Naive B cell (primary cell): ENCODE measurements around the gene CLCNKB. TPM values are rescaled to one million over a fixed set of nuclear protein-coding genes. Genes with fewer than 3 reads are reported as not detected.
"Not testable (repeated sequence)": the region's sequence is repeated elsewhere in the genome, so short reads cannot be mapped to it uniquely, and the experiment has no call there.

Source experiments
- ATAC-seq, 2 donors: fragments of 150-1000 bp; cut with Tn5 transposase; 2 replicates each; pipeline ENCODE4 v1.10.0; 2021; ENCODE audit warnings: low read depth in 2 of 2, mild to moderate bottlenecking in 2 of 2, moderate library complexity in 2 of 2
- DNase-seq: peaks from one replicate; pipeline ENCODE4 v3.0.0; 2022
- H3K27ac Mint-ChIP-seq, 6 donors: one replicate each; pipeline ENCODE4 v1.8.0; 2020 to 2022; ENCODE audit warnings: mild to moderate bottlenecking in 6 of 6, mixed read lengths in 6 of 6, moderate library complexity in 5 of 6, inconsistent platforms in 2 of 6
- H3K27me3 Mint-ChIP-seq, 3 donors: one replicate each; pipeline ENCODE4 v1.8.0; 2021 to 2022; ENCODE audit warnings: mixed read lengths in 3 of 3, mild to moderate bottlenecking in 1 of 3
- H3K36me3 Mint-ChIP-seq, 2 donors: one replicate each; pipeline ENCODE4 v1.8.0; 2020 to 2022; ENCODE audit warnings: mixed read lengths in 2 of 2, inconsistent platforms in 1 of 2, mild to moderate bottlenecking in 1 of 2
- H3K4me1 Mint-ChIP-seq, 3 donors: one replicate each; pipeline ENCODE4 v1.8.0; 2020 to 2022; ENCODE audit warnings: mixed read lengths in 3 of 3, inconsistent platforms in 1 of 3, mild to moderate bottlenecking in 1 of 3, moderate library complexity in 1 of 3
- H3K4me3 Mint-ChIP-seq, 8 donors: one replicate each; pipeline ENCODE4 v1.8.0; 2020 to 2022; ENCODE audit warnings: mild to moderate bottlenecking in 8 of 8, mixed read lengths in 8 of 8, moderate library complexity in 8 of 8, inconsistent platforms in 2 of 8
- H3K9me3 Mint-ChIP-seq, 7 donors: one replicate each; pipeline ENCODE4 v1.8.0; 2020 to 2022; ENCODE audit warnings: mixed read lengths in 7 of 7, mild to moderate bottlenecking in 5 of 7, inconsistent platforms in 2 of 7, moderate library complexity in 1 of 7
- polyA plus RNA-seq, 6 donors: library from polyadenylated mRNA; unstranded; fragments of 300-500 nt; fragmentation: Illumina TruSeq; gene quantifications; one replicate each; pipeline ENCODE4 v1.2.3, GENCODE V29; 2021; ENCODE audit warnings: low read depth in 6 of 6

CLCNKB gene
- polyA plus RNA-seq, 6 donors from 2014 or later = not detected

DNA sequence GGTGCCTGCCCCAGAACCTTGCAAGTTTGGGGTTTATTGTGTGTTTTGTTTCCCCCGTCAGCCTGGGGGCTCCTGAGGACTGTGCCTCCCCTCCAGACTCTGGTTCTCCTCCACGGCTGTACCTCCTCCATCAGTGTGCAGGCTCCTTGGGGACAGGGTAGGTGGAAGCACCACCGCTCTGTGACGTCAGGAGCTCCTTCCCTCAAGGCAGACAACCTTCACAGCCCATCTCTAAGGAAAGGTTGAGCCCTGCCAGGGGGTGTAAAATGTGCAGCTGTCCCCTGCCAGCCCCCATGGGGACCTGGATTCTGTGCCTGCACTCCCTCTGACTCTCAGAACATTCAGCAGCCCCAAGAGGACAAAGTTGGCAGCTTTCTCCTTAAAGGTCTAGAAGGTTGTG lies 25.3 kb upstream of the CLCNKB start:
- Mint-ChIP-seq H3K36me3 (no peaks in the 10 kb centered on the region), H3K9me3 (no peaks in the 10 kb centered on the region), H3K4me3 (no peak overlapping the region), H3K4me1 (peaks cover 15 to 25% (median 19%) of the 10 kb centered on the region in 3 donors), H3K27me3 (peaks cover 0 to 27% (median 18%) of the 10 kb centered on the region in 3 donors), H3K27ac (no peak overlapping the region)
- no peak for DNase-seq
- ATAC-seq = no peak

- DNase-seq (no peak), ATAC-seq (no peak)
- Mint-ChIP-seq H3K27ac (peak overlapping the region in 2 of 6 donors; percentile 8 to 92), H3K9me3 (no peaks in the 10 kb centered on the region), H3K4me1 (peaks cover 12 to 18% (median 14%) of the 10 kb centered on the region in 3 donors), H3K4me3 (no peak overlapping the region), H3K27me3 (peaks cover 0 to 29% (median 18%) of the 10 kb centered on the region in 3 donors), H3K36me3 (no peaks in the 10 kb centered on the region)
Observed at GRCh38 chr1:16018749-16019643, 24.6 kb upstream of the CLCNKB start.

DNA sequence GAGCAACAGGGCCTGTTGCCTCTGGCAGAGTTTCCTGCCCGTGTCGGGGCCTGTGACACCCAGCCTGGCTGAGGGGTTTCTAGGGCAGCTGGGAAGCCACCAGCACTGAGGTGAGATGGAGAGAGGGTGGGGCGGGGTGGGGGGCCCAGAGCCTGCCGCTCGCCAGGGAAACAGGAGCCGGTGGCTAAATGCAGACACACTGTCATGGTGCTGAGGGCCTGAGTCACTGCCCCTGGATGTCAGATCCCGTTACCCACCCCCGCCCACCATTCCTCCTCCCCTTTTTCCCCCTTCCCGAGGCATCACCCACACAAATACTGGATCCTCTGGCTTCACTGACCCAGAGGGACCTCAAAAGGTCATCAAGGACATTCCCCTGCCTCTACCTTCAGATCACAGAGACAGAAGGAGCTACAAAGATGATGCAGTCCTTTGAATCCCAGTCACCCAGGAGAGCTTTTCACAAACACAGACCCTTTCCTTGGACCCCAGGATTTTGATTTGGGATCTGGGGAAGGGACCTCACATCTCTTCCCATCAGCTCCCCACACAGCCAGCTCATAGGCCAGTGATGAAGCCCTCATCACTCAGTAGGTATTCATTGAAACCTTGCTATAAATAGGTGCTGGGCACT lies 23.8 kb upstream of the CLCNKB start:
- Mint-ChIP-seq H3K36me3 (no peaks in the 10 kb centered on the region), H3K4me3 (no peak overlapping the region), H3K27ac (peak overlapping the region in 2 of 6 donors; percentile 8 to 73), H3K27me3 (peaks cover 0 to 36% (median 18%) of the 10 kb centered on the region in 3 donors), H3K9me3 (no peaks in the 10 kb centered on the region), H3K4me1 (peaks cover 4 to 10% (median 6%) of the 10 kb centered on the region in 3 donors)
- ATAC-seq = no peak
- DNase-seq = no peak

DNA sequence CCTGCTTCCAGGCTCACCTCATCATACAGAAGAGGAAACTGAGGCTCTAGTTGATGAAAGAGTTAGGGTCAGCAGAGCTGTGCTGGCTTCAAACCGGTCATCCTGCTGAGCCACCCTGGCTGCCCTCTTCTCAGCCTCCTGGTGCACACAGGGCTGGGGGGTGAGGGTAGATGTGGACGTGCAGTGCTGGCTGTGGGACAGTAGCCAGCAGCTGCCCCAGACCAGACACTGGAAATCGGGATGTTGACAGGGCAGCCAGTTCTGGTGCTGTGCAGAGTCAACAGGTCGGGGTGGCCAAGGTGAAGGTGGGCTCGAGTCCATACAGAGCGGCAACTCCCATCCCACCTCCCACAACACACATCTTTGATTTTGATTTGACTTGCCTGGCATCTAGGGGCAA lies 23.3 kb upstream of the CLCNKB start:
- Mint-ChIP-seq H3K4me1 (peaks cover under 1 to 4% (median 3%) of the 10 kb centered on the region in 3 donors), H3K4me3 (no peak overlapping the region), H3K36me3 (no peaks in the 10 kb centered on the region), H3K9me3 (no peaks in the 10 kb centered on the region), H3K27ac (no peak overlapping the region), H3K27me3 (peaks cover 0 to 34% (median 18%) of the 10 kb centered on the region in 3 donors)
- DNase-seq (no peak), ATAC-seq (no peak)

- not testable (repeated sequence) for H3K36me3 Mint-ChIP-seq, H3K4me3 Mint-ChIP-seq, DNase-seq, H3K4me1 Mint-ChIP-seq, ATAC-seq, H3K9me3 Mint-ChIP-seq, H3K27ac Mint-ChIP-seq
- peaks cover 0 to 29% (median 18%) of the 10 kb centered on the region in 3 donors for H3K27me3 Mint-ChIP-seq
Observed at GRCh38 chr1:16020878-16021277, 22.7 kb upstream of the CLCNKB start.

DNA sequence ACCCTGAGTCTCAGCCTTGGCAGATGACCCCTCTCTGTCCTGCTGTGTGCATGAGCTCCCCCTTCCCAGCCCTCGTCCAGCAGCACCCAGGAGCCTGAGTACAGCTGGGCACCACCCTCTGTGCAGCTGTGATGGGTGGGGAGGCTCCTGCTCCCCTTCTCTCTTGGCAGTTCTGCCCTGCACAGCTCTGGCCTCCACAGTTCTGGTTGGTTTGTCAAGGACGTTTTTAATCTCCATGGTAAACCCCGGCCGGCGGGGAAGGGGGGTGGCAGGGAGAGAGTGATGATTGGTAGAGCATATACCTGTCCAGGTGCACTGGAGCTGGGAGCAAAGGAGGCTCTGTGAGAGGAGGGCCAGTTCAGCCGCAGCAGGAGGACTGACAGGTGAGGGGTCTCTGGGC lies 21.9 kb upstream of the CLCNKB start, which contains the start of gene CLCNKA:
Gene CLCNKA (plus strand): TSS at position 356 of the 400 bp plus-strand sequence. CDS start 584 bp downstream, outside the sequence.
- H3K27ac Mint-ChIP-seq = peak within 1 kb of the TSS in 2 of 6 donors; percentile 52 to 80
- DNase-seq (no peak), ATAC-seq (no peak)
- no peaks in the 10 kb centered on the region for H3K36me3 Mint-ChIP-seq
- H3K4me1 Mint-ChIP-seq = peaks cover 0 to 3% (median under 1%) of the 10 kb centered on the region in 3 donors
- H3K9me3 Mint-ChIP-seq = no peaks in the 10 kb centered on the region
- H3K27me3 Mint-ChIP-seq = peaks cover 0 to 29% (median 18%) of the 10 kb centered on the region in 3 donors
- H3K4me3 Mint-ChIP-seq = no peak within 1 kb of the TSS

DNA sequence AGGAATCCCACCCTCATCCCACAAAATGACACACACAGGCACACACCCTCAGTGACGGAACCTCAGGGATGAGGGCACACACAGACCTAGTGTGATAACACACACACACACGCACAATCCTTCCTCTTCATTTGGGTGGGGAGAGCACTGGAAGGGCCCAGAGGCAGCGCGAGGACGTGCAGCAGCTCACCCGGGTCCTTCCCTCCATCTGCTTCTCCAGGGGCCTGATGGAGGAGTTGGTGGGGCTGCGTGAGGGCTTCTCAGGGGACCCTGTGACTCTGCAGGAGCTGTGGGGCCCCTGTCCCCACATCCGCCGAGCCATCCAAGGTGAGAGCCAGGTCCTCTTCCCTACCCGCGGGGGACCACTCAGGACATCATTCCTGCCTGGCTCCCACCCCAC lies 21.2 kb upstream of the CLCNKB start:
- peak overlapping the region in 1 of 6 donors; percentile 80 for H3K27ac Mint-ChIP-seq
- no peaks in the 10 kb centered on the region for H3K9me3 Mint-ChIP-seq
- DNase-seq (no peak), ATAC-seq (no peak)
- H3K36me3 Mint-ChIP-seq = no peaks in the 10 kb centered on the region
- peaks cover 0 to 31% (median 18%) of the 10 kb centered on the region in 3 donors for H3K27me3 Mint-ChIP-seq
- peaks cover 0 to 6% (median 3%) of the 10 kb centered on the region in 3 donors for H3K4me1 Mint-ChIP-seq
- no peak overlapping the region for H3K4me3 Mint-ChIP-seq

- Mint-ChIP-seq H3K9me3 (no peaks in the 10 kb centered on the region), H3K4me3 (no peak overlapping the region), H3K27me3 (peaks cover 5 to 39% (median 23%) of the 10 kb centered on the region in 3 donors), H3K4me1 (peaks cover 3 to 10% (median 4%) of the 10 kb centered on the region in 3 donors), H3K27ac (no peak overlapping the region), H3K36me3 (no peaks in the 10 kb centered on the region)
- DNase-seq = no peak
- no peak for ATAC-seq
Observed at GRCh38 chr1:16023050-16023653, 20.4 kb upstream of the CLCNKB start.

DNA sequence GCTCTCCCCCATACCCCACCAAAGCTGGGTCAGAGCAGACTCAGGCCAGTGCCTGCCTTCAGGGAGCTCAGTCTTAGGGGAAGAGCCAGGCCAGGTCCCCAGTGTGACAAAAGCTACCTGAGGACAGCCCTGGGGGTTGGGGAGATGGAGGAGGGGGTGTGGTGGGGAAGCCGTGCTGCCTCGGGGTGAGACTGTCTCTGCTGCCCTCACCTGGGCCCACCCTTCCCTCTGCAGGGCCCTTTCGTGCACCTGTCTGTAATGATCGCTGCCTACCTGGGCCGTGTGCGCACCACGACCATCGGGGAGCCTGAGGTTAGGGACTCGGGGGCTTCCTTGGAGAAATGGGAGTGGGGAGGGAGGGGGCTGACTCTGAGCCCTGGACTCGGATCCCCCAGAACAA lies 17.3 kb upstream of the CLCNKB start:
- not testable (repeated sequence) for H3K4me1 Mint-ChIP-seq, H3K36me3 Mint-ChIP-seq, H3K9me3 Mint-ChIP-seq, DNase-seq, H3K27ac Mint-ChIP-seq
- ATAC-seq = peak in 1 of 2 donors; percentile 12
- Mint-ChIP-seq H3K27me3 (peaks cover 10 to 66% (median 45%) of the 10 kb centered on the region in 3 donors), H3K4me3 (peak overlapping the region in 2 of 8 donors; percentile 42 to 71)

- DNase-seq (peak; percentile 28), ATAC-seq (peak; percentile 62 to 65)
- Mint-ChIP-seq H3K27me3 (peaks cover 10 to 60% (median 39%) of the 10 kb centered on the region in 3 donors), H3K4me1 (peaks cover 0 to 10% (median 4%) of the 10 kb centered on the region in 3 donors), H3K9me3 (peaks cover 0 to 1% (median 0%) of the 10 kb centered on the region in 7 donors), H3K27ac (no peak overlapping the region), H3K36me3 (no peaks in the 10 kb centered on the region), H3K4me3 (peak overlapping the region in 5 of 8 donors; percentile 20 to 71 (median 42))
Observed at GRCh38 chr1:16026723-16027484, 16.7 kb upstream of the CLCNKB start.

GRCh38 chr1:16028237-16029002 lies 15.2 kb upstream of the CLCNKB start:
- Mint-ChIP-seq H3K27ac (peak overlapping the region in 1 of 6 donors; percentile 36), H3K4me1 (peaks cover 0 to 10% (median 4%) of the 10 kb centered on the region in 3 donors), H3K4me3 (peak overlapping the region in 3 of 8 donors; percentile 15 to 74 (median 50)), H3K9me3 (peaks cover 0 to 1% (median 0%) of the 10 kb centered on the region in 7 donors), H3K27me3 (peaks cover 10 to 59% (median 28%) of the 10 kb centered on the region in 3 donors), H3K36me3 (no peaks in the 10 kb centered on the region)
- DNase-seq = no peak
- ATAC-seq = peak in 1 of 2 donors; percentile 20

DNA sequence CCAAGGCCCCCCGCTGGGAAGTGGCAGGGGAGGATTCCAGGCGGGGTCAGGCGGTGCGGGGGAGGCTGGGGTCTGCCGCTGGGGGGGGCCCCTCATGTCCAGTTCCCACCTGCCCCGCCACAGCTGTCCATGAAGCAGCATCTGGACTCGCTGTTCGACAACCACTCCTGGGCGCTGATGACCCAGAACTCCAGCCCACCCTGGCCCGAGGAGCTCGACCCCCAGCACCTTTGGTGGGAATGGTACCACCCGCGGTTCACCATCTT lies 14.6 kb upstream of the CLCNKB start:
- DNase-seq, ATAC-seq, H3K4me3 Mint-ChIP-seq, H3K4me1 Mint-ChIP-seq, H3K9me3 Mint-ChIP-seq, H3K36me3 Mint-ChIP-seq, H3K27ac Mint-ChIP-seq: not testable (repeated sequence)
- peaks cover 10 to 58% (median 28%) of the 10 kb centered on the region in 3 donors for H3K27me3 Mint-ChIP-seq
